ENCODE data around the gene LETM1. TPM values are rescaled to one million over a fixed set of nuclear protein-coding genes. Genes with fewer than 3 reads are reported as not detected.

The LETM1 gene
- total RNA-seq, 3 donors from 2014 or later: 31.0 to 42.9 (median 32.5) TPM

GRCh38 chr4:1765409-1766072 is 90.4 kb downstream of the LETM1 start:
- Histone ChIP-seq H3K9me3 (no peaks in the 10 kb centered on the region), H3K27me3 (peaks cover 0 to 4% of the 10 kb centered on the region in 2 donors), H3K4me1 (peaks cover 0 to 6% of the 10 kb centered on the region in 2 donors), H3K4me3 (no peak overlapping the region), H3K36me3 (no peaks in the 10 kb centered on the region), H3K27ac (no peak overlapping the region)
- no peak for DNase-seq (ENCODE audit: low spot score in 2 of 2)
- intact Hi-C loops (cut with DNase I; ENCODE audit: low total_unique reads): no loop called here
- TF ChIP-seq POLR2A (IDR thresholded peaks at IDR 0.05) (no peak), POLR2AphosphoS5 (IDR thresholded peaks at IDR 0.05) (no peak), CTCF (IDR thresholded peaks at IDR 0.05) (no peak)

- no peak for TF ChIP-seq POLR2A (IDR thresholded peaks at IDR 0.05)
- H3K4me3 ChIP-seq: no peak overlapping the region
- intact Hi-C loops (cut with DNase I; ENCODE audit: low total_unique reads): loop anchor here (5.0 kb wide), 1 partner anchor 827 kb away; no protein-coding TSS in a partner anchor
- no peaks in the 10 kb centered on the region for H3K36me3 ChIP-seq
- peaks cover 0 to 4% of the 10 kb centered on the region in 2 donors for H3K27me3 ChIP-seq
- no peak overlapping the region for H3K27ac ChIP-seq
- DNase-seq (ENCODE audit: low spot score in 2 of 2): no peak
- peaks cover 0 to 6% of the 10 kb centered on the region in 2 donors for H3K4me1 ChIP-seq
- H3K9me3 ChIP-seq: no peaks in the 10 kb centered on the region
These were observed 91.3 kb downstream of the LETM1 start for GRCh38 chr4:1764670-1765069.

- Histone ChIP-seq H3K4me3 (peak overlapping the region; percentile 19 to 64 (median 40)), H3K9me3 (no peaks in the 10 kb centered on the region), H3K4me1 (peaks cover 0 to 6% of the 10 kb centered on the region in 2 donors), H3K27me3 (peaks cover 0 to 4% of the 10 kb centered on the region in 2 donors), H3K36me3 (no peaks in the 10 kb centered on the region), H3K27ac (no peak overlapping the region)
- no peak for DNase-seq (ENCODE audit: low spot score in 2 of 2)
- intact Hi-C loops (cut with DNase I; ENCODE audit: low total_unique reads): loop anchor here (5.0 kb wide), 1 partner anchor 826 kb away; no protein-coding TSS in a partner anchor
- TF ChIP-seq POLR2AphosphoS5 (IDR thresholded peaks at IDR 0.05): no peak
- TF ChIP-seq CTCF (IDR thresholded peaks at IDR 0.05): no peak
- no peak for TF ChIP-seq POLR2A (IDR thresholded peaks at IDR 0.05)
These were observed 92.3 kb downstream of the LETM1 start for GRCh38 chr4:1763550-1764080.

- H3K27me3 ChIP-seq: peaks cover 0 to 4% of the 10 kb centered on the region in 2 donors
- intact Hi-C loops (cut with DNase I; ENCODE audit: low total_unique reads): loop anchor here (5.0 kb wide), 1 partner anchor 826 kb away; no protein-coding TSS in a partner anchor
These were observed 92.8 kb downstream of the LETM1 start for GRCh38 chr4:1763070-1763549.

More at GRCh38 chr4:1763070-1763549, 92.8 kb downstream of the LETM1 start:
- no peaks in the 10 kb centered on the region for H3K36me3 ChIP-seq
- no peak overlapping the region for H3K27ac ChIP-seq
- no peak for DNase-seq (ENCODE audit: low spot score in 2 of 2)
- TF ChIP-seq POLR2A (IDR thresholded peaks at IDR 0.05) (no peak), POLR2AphosphoS5 (IDR thresholded peaks at IDR 0.05) (no peak), CTCF (IDR thresholded peaks at IDR 0.05) (no peak)
- H3K4me3 ChIP-seq: peak overlapping the region; percentile 19 to 64 (median 40)
- peaks cover 0 to 6% of the 10 kb centered on the region in 2 donors for H3K4me1 ChIP-seq
- H3K9me3 ChIP-seq: no peaks in the 10 kb centered on the region
